ENCODE measurements around the gene CEBPB. TPM values are rescaled to one million over a fixed set of nuclear protein-coding genes. Genes with fewer than 3 reads are reported as not detected.

The CEBPB gene
- total RNA-seq, 1 donor from 2014 or later = 11.3 TPM

DNA sequence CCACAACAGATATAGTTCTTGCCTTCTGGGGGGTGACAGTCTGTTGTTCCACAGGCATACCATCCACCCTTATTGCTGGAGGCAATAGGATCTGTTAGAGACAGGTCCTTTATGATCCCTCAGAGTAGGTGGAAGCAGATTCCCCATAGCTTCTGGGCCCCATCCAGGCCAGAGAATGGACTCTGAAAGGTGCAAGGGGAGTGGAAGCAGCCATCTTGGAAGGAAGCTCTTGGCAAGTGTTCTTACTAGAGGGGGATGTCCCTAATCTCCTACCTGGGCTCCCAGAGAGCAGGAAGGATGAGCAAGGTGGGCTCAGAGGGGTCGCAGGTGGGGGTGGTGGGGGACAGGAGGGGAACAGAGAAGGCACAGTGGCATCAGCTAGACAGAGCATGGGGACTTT is 33.4 kb downstream of the CEBPB start:
- no peak for DNase-seq
- no peaks in the 10 kb centered on the region for H3K4me1 Mint-ChIP-seq (ENCODE audit: low read depth, unreplicated experiment)
- no peak overlapping the region for H3K27ac Mint-ChIP-seq (ENCODE audit: unreplicated experiment)
- H3K27me3 Mint-ChIP-seq (ENCODE audit: unreplicated experiment) = no peaks in the 10 kb centered on the region
- peaks cover 4% of the 10 kb centered on the region for H3K36me3 Mint-ChIP-seq (ENCODE audit: unreplicated experiment)
- no peak overlapping the region for H3K4me3 Mint-ChIP-seq (ENCODE audit: unreplicated experiment)
- TF ChIP-seq, protein P1, sequence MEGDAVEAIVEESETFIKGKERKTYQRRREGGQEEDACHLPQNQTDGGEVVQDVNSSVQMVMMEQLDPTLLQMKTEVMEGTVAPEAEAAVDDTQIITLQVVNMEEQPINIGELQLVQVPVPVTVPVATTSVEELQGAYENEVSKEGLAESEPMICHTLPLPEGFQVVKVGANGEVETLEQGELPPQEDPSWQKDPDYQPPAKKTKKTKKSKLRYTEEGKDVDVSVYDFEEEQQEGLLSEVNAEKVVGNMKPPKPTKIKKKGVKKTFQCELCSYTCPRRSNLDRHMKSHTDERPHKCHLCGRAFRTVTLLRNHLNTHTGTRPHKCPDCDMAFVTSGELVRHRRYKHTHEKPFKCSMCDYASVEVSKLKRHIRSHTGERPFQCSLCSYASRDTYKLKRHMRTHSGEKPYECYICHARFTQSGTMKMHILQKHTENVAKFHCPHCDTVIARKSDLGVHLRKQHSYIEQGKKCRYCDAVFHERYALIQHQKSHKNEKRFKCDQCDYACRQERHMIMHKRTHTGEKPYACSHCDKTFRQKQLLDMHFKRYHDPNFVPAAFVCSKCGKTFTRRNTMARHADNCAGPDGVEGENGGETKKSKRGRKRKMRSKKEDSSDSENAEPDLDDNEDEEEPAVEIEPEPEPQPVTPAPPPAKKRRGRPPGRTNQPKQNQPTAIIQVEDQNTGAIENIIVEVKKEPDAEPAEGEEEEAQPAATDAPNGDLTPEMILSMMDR (IDR thresholded peaks at IDR 0.05; ENCODE audit: partially characterized antibody, unreplicated experiment) = no peak
- peaks cover 8% of the 10 kb centered on the region for H3K9me3 Mint-ChIP-seq (ENCODE audit: unreplicated experiment)

DNA sequence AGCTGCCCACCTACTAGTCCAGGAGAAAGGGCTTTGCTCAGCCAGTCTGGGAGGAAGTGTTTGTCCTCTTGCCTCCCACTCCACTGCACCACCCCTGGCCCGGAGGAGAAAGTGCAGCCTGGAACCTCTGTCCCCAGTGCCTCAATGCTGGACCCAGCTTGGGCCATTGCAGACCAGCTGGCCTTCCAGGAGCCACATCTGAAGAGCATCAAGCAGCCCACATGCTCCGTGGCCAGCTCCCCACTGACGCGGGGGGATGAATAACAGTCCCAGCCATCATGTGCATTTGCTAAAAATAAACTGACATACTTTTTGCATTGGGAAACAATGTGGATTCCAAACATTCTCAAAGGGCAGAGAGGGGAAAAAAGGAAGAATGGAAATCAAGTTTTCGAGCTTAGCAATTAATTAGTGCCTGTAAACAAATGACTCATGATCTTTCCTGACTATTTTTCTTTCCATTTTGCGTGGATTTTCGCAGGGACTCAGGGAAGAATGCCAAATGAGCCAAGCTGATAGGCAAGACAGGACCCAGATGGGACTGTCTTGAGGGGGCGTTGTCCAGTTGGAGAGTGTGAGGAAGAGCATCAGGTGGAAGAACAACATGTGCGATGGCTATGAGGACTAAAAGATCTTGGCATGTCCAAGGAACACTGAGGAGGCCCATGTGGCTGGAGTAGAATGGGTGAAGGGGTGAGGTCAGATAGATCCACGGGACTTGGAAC is 34.1 kb downstream of the CEBPB start:
- Mint-ChIP-seq H3K27ac (ENCODE audit: unreplicated experiment) (no peak overlapping the region), H3K36me3 (ENCODE audit: unreplicated experiment) (peaks cover under 1% of the 10 kb centered on the region)
- no peak for DNase-seq

DNA sequence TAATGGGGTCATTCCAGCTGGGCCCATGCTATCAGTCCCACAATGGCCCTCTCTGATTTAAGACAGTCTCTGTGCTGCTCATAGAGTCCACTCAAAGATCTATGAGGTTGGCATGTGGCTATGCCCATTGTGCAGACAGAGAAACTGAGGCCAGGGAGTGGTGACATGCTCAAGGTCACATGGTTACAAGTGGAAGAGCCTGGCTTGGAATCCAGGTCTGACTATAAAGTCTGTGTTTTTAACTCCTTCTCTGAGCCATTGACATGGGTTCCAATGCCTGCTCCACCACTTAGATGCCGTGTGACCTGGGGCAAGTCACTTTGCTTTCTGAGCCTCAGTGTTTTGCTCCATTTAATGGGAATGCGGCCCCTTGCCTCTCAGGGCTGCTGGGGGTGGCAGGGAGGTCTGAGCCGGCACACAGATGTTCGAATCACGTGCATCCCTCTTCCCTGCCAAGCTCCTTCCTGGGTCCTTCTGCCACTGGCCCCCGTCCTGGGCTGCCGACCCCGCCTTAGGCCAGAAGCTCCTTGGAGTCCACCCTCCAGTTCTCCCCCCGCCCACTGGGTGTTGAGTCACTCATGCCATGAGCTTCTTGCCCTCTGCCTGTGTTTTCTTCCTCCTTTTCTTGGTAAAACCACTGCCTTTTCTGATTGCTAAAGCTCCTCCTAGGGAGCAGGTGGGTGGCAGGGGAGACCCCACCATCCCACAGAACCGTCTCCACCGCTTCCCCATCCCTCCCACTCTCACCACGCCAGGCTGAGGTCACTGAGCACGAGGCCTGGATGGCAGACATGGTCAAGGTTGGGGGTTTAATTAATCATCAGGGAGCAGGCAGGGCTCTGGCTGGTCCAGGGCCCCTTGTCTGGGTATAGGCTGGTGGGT is 35.7 kb downstream of the CEBPB start:
- Mint-ChIP-seq H3K27ac (ENCODE audit: unreplicated experiment) (no peak overlapping the region), H3K27me3 (ENCODE audit: unreplicated experiment) (peaks cover 2% of the 10 kb centered on the region), H3K4me3 (ENCODE audit: unreplicated experiment) (no peak overlapping the region), H3K4me1 (ENCODE audit: low read depth, unreplicated experiment) (no peaks in the 10 kb centered on the region), H3K36me3 (ENCODE audit: unreplicated experiment) (no peaks in the 10 kb centered on the region), H3K9me3 (ENCODE audit: unreplicated experiment) (peaks cover 4% of the 10 kb centered on the region)
- TF ChIP-seq, protein P1 (IDR thresholded peaks at IDR 0.05; ENCODE audit: partially characterized antibody, unreplicated experiment) = no peak
- DNase-seq = no peak

More for the DNA sequence above, 34.1 kb downstream of the CEBPB start:
- Mint-ChIP-seq H3K4me1 (ENCODE audit: low read depth, unreplicated experiment) (no peaks in the 10 kb centered on the region), H3K9me3 (ENCODE audit: unreplicated experiment) (peaks cover 5% of the 10 kb centered on the region), H3K4me3 (ENCODE audit: unreplicated experiment) (no peak overlapping the region), H3K27me3 (ENCODE audit: unreplicated experiment) (peaks cover 2% of the 10 kb centered on the region)
- TF ChIP-seq, protein P1 (IDR thresholded peaks at IDR 0.05; ENCODE audit: partially characterized antibody, unreplicated experiment) = no peak

DNA sequence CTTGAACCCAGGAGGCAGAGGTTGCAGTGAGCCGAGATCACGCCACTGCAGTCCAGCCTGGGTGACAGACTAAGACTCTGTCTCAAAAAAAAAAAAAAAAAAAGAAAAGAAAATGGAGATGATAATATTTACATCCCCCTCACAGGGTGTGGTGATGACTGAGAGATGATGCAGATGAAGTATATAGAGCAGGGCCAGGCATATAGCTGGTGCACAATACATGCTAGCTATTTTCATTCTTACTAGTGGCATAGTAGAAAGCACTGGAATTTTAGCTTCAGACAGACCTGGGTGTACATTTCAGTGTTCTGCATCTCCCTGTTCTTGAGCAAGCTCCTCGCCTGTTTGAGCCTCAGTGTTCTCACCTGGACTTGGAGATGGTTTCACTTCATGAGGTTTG is 36.9 kb downstream of the CEBPB start:
- H3K9me3 Mint-ChIP-seq (ENCODE audit: unreplicated experiment) = peaks cover 2% of the 10 kb centered on the region
- no peak overlapping the region for H3K4me3 Mint-ChIP-seq (ENCODE audit: unreplicated experiment)
- H3K27me3 Mint-ChIP-seq (ENCODE audit: unreplicated experiment) = peaks cover 2% of the 10 kb centered on the region
- H3K36me3 Mint-ChIP-seq (ENCODE audit: unreplicated experiment) = no peaks in the 10 kb centered on the region
- TF ChIP-seq, protein P1 (IDR thresholded peaks at IDR 0.05; ENCODE audit: partially characterized antibody, unreplicated experiment) = no peak
- no peak overlapping the region for H3K27ac Mint-ChIP-seq (ENCODE audit: unreplicated experiment)
- no peaks in the 10 kb centered on the region for H3K4me1 Mint-ChIP-seq (ENCODE audit: low read depth, unreplicated experiment)
- DNase-seq = no peak
